Heart left ventricle (tissue), 13 donors: Measurements from ENCODE around the gene PAK1.

Experiments used
- CTCF ChIP-seq, 12 donors: fragments of 200-600 bp; sonication (generic) in 4 of 12; IDR thresholded peaks; one replicate each; pipeline versions ENCODE4 v1.5.0 to v1.8.0; 2018 to 2022; ENCODE audit warnings: antibody characterized with exemption in 12 of 12, mild to moderate bottlenecking in 5 of 12
- POLR2A ChIP-seq, 2 donors: fragments of 450-650 bp; IDR thresholded peaks; one replicate each; pipeline ENCODE4 v1.6.1; 2017; ENCODE audit warnings: antibody characterized with exemption in 2 of 2, mild to moderate bottlenecking in 2 of 2, moderate library complexity in 2 of 2
- donor health status: ischemic (EF 13 %, LVEDD 7.1; RV severe dilation, severe dysfunction).
- donor health status: DM: no; HTN: yes; CAD: no.
- donor health status: DM: no; HTN: no; CAD: no.
- donor health status: ischemic (EF 25% LVEDD 6.9; RV normal size, moderate dysfunction).
- donor health status: ischemic (EF 25% LVEDD 5.7; RV mildly dilated, moderate dysfunction).
- donor health status: ischemic (EF 35%, LVEDD 5.7; RV mildly dilated, moderate dysfunction).
- donor health status: nonischemic (EF 11% LVEDD 7.7; RV severe dilation, severe dysfunction).
- donor health status: DM: yes; HTN: yes; CAD: no.
- donor health status: PGD.
- donor health status: ischemic (EF 29% LVEDD 5.4; RV normal size, mild dysfunction).
- donor health status: nonischemic (EF 23%, LVEDD 6.1; RV moderate dilation, normal function).

DNA sequence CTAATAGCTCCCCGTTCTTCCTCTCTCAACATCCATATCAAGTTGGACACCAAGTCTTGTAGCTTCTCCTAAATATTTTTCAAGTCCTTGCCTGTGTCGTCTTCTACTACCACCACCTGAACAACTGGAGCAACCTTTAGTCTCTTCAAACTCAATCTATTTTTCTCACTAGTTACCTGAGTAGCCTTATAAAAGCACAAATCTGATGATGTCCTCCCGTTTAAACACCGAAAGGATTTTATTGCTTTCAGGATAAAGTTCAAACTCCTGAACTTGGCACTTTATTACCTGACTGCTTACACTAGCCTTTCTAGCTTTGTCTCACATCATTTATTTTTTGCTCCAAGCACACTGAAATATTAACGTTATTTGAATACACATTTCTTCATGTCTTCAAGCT, 1.3 kb upstream of the PAK1 start:
- TF ChIP-seq POLR2A (IDR thresholded peaks at IDR 0.05) (no peak), CTCF (IDR thresholded peaks at IDR 0.05) (no peak)
